Epithelial cell of proximal tubule (primary cell): Measurements from ENCODE around the gene RASEF. TPM values are rescaled to one million over a fixed set of nuclear protein-coding genes. Genes with fewer than 3 reads are reported as not detected.

Experiments used
- DNase-seq: peaks from one replicate; pipeline ENCODE4 v3.0.0-alpha.2; 2011; ENCODE audit warnings: low read depth
- H3K4me3 ChIP-seq: 2 replicates; pipeline ENCODE4 v1.5.1; 2011; ENCODE audit warnings: low read depth, mild to moderate bottlenecking, low read length
- CTCF ChIP-seq: conservative IDR thresholded peaks from 2 replicates; pipeline ENCODE4 v1.5.1; 2012; ENCODE audit warnings: low read depth, mild to moderate bottlenecking, low read length
- total RNA-seq: library from RNA; depleted of rRNA; stranded (reverse); fragments of >200 nt; gene quantifications from 2 replicates; pipeline ENCODE4 v1.2.3, GENCODE V29; 2015

RASEF gene
- total RNA-seq, 1 donor from 2014 or later: 11.6 TPM

- no peak overlapping the region for H3K4me3 ChIP-seq
- no peak for TF ChIP-seq CTCF
- peak; percentile 87 for DNase-seq
Measured at GRCh38 chr9:83027153-83027891, 35.6 kb downstream of the RASEF start.

GRCh38 chr9:83024506-83025125 lies 38.3 kb downstream of the RASEF start:
- H3K4me3 ChIP-seq: no peak overlapping the region
- no peak for TF ChIP-seq CTCF
- DNase-seq: no peak

- TF ChIP-seq CTCF: no peak
- DNase-seq: no peak
- no peak overlapping the region for H3K4me3 ChIP-seq
Measured at GRCh38 chr9:83023151-83023550, 39.8 kb downstream of the RASEF start.

- TF ChIP-seq CTCF: no peak
- DNase-seq: no peak
Measured at GRCh38 chr9:83020864-83021263, 42.1 kb downstream of the RASEF start.

GRCh38 chr9:83020327-83020726 lies 42.6 kb downstream of the RASEF start:
- no peak for TF ChIP-seq CTCF
- no peak overlapping the region for H3K4me3 ChIP-seq
- DNase-seq: no peak

More at GRCh38 chr9:83020864-83021263, 42.1 kb downstream of the RASEF start:
- H3K4me3 ChIP-seq: no peak overlapping the region

- no peak for TF ChIP-seq CTCF
- H3K4me3 ChIP-seq: no peak overlapping the region
- no peak for DNase-seq
Measured at GRCh38 chr9:83019246-83019645, 43.7 kb downstream of the RASEF start.

- H3K4me3 ChIP-seq: no peak overlapping the region
- TF ChIP-seq CTCF: no peak
- DNase-seq: no peak
Measured at GRCh38 chr9:83015897-83016296, 47.0 kb downstream of the RASEF start.
